Measurements from ENCODE around the gene MT1G. TPM values are rescaled to one million over a fixed set of nuclear protein-coding genes. Genes with fewer than 3 reads are reported as not detected.
"Not testable (repeated sequence)": the region's sequence is repeated elsewhere in the genome, so short reads cannot be mapped to it uniquely, and the experiment has no call there.

Gene MT1G
- total and polyA plus RNA-seq, 2 experiments from 2014 or later, result not detected

DNA sequence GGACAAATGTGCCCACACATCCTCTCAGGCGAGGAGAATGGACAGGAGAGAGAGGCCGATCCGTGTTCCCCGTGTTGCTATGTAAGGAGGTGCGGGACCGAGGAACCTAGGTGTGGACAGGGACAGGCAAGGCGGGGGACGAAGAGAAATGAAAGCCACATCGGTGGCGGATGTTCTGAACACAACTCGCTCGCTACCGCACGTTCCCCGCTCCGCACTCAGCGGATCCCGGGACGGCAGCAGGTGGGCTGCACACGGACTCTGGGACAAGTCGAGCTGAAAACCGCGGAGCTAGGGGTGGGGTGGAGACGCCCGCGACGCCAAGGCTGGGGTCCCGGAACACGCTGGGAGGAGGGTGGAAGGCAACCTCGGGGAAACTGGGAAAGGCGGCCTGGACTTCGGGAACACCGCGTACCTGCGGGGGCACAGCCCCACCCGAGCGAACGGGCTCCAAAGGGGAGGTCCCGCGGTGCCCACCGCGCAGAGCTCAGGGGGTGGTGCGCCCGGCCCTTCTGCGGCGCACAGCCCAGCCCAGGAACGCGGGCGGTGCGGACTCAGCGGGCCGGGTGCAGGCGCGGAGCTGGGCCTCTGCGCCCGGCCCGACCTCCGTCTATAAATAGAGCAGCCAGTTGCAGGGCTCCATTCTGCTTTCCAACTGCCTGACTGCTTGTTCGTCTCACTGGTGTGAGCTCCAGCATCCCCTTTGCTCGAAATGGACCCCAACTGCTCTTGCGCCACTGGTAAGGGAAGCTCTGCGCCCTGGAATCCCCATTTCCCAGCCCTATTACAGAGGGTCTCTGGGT is 42.5 kb downstream of the MT1G start, which contains the start of gene MT1E:
Gene MT1E, plus strand, starts transcription at position 642 of the 803 bp plus-strand sequence. Its CDS starts 71 bp downstream, at position 713.
- Histone ChIP-seq H3K27me3 (peaks cover 81% of the 10 kb centered on the region), H3K4me3 (peak within 1 kb of the TSS; percentile 36), H3K9me3 (ENCODE audit: low read depth) (no peaks in the 10 kb centered on the region), H3K4me1 (ENCODE audit: low read depth) (peaks cover 5% of the 10 kb centered on the region), H3K36me3 (no peaks in the 10 kb centered on the region), H3K27ac (no peak within 1 kb of the TSS)
- DNase-seq (ENCODE audit: low read depth in 1 of 2, low spot score in 1 of 2), result peak; percentile 84 to 88
- TF ChIP-seq, protein P1, sequence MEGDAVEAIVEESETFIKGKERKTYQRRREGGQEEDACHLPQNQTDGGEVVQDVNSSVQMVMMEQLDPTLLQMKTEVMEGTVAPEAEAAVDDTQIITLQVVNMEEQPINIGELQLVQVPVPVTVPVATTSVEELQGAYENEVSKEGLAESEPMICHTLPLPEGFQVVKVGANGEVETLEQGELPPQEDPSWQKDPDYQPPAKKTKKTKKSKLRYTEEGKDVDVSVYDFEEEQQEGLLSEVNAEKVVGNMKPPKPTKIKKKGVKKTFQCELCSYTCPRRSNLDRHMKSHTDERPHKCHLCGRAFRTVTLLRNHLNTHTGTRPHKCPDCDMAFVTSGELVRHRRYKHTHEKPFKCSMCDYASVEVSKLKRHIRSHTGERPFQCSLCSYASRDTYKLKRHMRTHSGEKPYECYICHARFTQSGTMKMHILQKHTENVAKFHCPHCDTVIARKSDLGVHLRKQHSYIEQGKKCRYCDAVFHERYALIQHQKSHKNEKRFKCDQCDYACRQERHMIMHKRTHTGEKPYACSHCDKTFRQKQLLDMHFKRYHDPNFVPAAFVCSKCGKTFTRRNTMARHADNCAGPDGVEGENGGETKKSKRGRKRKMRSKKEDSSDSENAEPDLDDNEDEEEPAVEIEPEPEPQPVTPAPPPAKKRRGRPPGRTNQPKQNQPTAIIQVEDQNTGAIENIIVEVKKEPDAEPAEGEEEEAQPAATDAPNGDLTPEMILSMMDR (IDR thresholded peaks at IDR 0.05; ENCODE audit: low read depth, low read length), result no peak

DNA sequence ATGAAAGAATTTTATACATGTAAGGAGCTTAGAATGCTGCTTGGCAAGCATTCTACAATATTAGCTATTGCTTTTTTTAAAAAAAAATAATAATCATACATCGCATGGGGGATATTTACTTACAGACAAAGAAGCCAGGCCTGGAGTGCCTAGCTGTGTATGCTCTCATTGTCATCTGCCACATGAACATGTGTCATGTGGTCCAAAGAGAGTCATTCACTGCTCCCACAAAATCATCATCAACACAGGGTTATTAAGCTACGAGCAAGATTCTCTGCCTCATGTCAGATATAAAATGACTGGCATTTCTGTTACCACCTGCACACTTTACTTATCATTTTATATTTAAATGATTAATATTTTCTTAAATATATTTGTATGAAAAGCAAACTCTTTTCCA is 44.2 kb downstream of the MT1G start:
- Histone ChIP-seq H3K27ac (no peak overlapping the region), H3K4me3 (no peak overlapping the region), H3K36me3 (no peaks in the 10 kb centered on the region), H3K9me3 (ENCODE audit: low read depth) (no peaks in the 10 kb centered on the region), H3K4me1 (ENCODE audit: low read depth) (peaks cover 5% of the 10 kb centered on the region), H3K27me3 (peaks cover 81% of the 10 kb centered on the region)
- no peak for DNase-seq (ENCODE audit: low read depth in 1 of 2, low spot score in 1 of 2)
- TF ChIP-seq, protein P1 (IDR thresholded peaks at IDR 0.05; ENCODE audit: low read depth, low read length), result no peak

DNA sequence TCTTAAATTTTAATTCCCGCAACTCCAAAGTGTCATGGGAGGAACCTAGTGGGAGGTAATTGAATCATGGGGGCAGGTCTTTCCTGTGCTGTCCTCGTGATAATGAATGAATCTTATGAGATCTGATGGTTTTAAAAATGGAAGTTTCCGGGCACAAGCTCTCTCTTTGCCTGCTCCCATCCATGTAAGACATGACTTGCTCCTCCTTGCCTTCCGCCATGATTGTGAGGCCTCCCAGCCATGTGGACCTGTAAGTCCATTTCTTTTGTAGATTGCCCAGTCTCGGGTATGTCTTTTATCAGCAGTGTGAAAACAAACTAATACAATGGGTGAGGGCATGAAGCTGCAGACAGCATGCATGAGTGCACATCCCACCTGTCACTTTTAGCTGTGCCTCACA is 44.7 kb downstream of the MT1G start:
- not testable (repeated sequence) for H3K27ac ChIP-seq; DNase-seq (ENCODE audit: low read depth in 1 of 2, low spot score in 1 of 2); H3K9me3 ChIP-seq (ENCODE audit: low read depth); H3K4me3 ChIP-seq; H3K36me3 ChIP-seq; H3K4me1 ChIP-seq (ENCODE audit: low read depth)
- peaks cover 81% of the 10 kb centered on the region for H3K27me3 ChIP-seq

DNA sequence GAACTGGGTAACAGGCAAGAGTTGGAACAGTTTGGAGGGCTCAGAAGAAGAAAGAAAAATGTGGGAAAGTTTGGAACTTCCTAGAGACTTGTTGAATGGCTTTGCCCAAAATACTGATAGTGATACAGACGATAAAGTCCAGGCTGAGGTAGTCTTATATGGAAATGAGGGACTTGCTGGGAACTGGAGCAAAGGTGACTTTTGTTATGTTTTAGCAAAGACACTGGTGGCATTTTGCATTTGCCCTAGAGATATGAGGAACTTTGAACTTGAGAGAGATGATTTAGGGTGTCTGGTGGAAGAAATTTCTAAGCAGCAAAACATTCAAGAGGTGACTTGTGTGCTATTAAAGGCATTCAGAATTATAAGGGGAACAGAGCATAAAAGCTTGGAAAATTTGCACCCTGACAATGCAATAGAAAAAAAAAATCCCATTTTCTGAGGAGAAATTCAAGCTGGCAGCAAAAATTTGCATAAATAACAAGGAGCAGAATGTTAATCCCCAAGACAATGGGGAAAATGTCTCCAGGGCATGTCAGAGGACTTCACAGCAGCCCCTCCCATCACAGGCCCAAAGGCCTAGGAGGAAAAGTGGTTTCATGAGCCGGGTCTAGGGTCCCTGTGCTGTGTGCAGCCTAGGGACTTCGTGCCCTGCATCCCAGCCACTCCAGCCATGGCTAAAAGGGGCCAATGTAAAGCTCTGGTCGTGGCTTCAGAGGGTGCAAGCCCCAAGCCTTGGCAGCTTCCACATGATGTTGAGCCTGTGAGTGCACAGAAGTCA is 46.0 kb downstream of the MT1G start:
- H3K27me3 ChIP-seq, result peaks cover 81% of the 10 kb centered on the region
- not testable (repeated sequence) for H3K4me3 ChIP-seq; H3K36me3 ChIP-seq; H3K4me1 ChIP-seq (ENCODE audit: low read depth); H3K9me3 ChIP-seq (ENCODE audit: low read depth); DNase-seq (ENCODE audit: low read depth in 1 of 2, low spot score in 1 of 2); H3K27ac ChIP-seq

DNA sequence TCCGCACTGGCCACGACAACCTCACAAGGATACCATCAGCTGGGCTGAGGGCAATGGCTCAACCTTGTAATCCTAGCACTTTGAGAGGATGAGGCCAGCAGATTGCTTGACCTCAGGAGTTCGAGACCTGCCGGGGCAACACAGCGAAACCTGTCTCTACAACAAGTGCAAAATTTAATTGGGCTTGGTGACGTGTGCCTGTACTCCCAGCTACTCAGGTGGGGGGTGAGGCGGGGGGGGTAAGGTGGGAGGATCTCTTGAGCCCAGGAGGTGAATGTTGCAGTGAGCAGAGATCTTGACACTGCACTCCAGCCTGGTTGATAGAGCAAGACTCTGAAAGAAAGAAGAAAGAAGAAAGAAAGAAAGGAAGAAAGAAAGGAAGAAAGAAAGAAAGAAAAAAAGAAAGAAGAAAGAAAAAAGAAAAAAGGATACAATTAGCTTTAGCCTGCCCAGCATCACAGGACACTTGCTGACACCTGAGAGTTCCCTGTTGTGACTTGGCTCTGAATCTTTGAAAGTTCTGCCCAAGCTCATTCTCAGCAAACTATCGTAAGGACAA is 47.4 kb downstream of the MT1G start:
- Histone ChIP-seq H3K36me3 (no peaks in the 10 kb centered on the region), H3K4me3 (no peak overlapping the region), H3K9me3 (ENCODE audit: low read depth) (no peaks in the 10 kb centered on the region), H3K27me3 (peaks cover 81% of the 10 kb centered on the region), H3K4me1 (ENCODE audit: low read depth) (no peaks in the 10 kb centered on the region), H3K27ac (no peak overlapping the region)
- TF ChIP-seq, protein P1 (IDR thresholded peaks at IDR 0.05; ENCODE audit: low read depth, low read length), result no peak
- DNase-seq (ENCODE audit: low read depth in 1 of 2, low spot score in 1 of 2), result no peak

DNA sequence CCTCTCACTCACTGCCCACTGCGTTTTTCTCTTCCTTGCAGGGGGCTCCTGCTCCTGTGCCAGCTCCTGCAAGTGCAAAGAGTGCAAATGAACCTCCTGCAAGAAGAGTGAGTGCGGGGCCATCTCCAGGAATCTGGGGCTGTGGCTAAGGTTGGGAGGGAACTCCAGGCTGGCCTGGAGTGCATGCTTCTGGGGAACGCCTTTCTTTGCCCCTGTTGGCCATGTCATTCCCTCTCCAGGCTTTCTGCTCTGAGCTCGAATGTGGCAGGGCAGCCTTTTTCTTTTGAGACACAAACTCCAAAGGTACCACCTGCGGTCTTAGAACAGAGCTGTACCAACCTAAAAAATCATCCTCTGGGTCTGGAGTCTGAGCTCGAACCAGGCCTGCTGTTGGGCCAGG is 49.7 kb downstream of the MT1G start:
- Histone ChIP-seq H3K27ac (no peak overlapping the region), H3K9me3 (ENCODE audit: low read depth) (no peaks in the 10 kb centered on the region), H3K36me3 (no peaks in the 10 kb centered on the region), H3K4me1 (ENCODE audit: low read depth) (no peaks in the 10 kb centered on the region), H3K27me3 (peaks cover 82% of the 10 kb centered on the region), H3K4me3 (no peak overlapping the region)
- DNase-seq (ENCODE audit: low read depth in 1 of 2, low spot score in 1 of 2), result no peak
- TF ChIP-seq, protein P1 (IDR thresholded peaks at IDR 0.05; ENCODE audit: low read depth, low read length), result no peak

Data from cardiac muscle cell (in vitro differentiated cells and primary cell).